GM12875 (cell line): ENCODE data around the gene PTPN9.
A peak's percentile ranks its signal among the peaks of the same experiment; 100 is the strongest.

Experiments
- H3K4me3 ChIP-seq: one replicate; pipeline ENCODE4 v1.5.1; 2011; ENCODE audit warnings: low read depth, low read length, control low read depth
- CTCF ChIP-seq: IDR thresholded peaks from 2 replicates; pipeline ENCODE4 v1.5.1; 2011; ENCODE audit warnings: low read depth, mild to moderate bottlenecking, control low read depth, inconsistent platforms, low read length, moderate library complexity, borderline replicate concordance; ENCODE audit not compliant: insufficient read depth

The PTPN9 gene

GRCh38 chr15:75468913-75469598, 110.1 kb downstream of the PTPN9 start:
- TF ChIP-seq CTCF: no peak
- no peak overlapping the region for H3K4me3 ChIP-seq

DNA sequence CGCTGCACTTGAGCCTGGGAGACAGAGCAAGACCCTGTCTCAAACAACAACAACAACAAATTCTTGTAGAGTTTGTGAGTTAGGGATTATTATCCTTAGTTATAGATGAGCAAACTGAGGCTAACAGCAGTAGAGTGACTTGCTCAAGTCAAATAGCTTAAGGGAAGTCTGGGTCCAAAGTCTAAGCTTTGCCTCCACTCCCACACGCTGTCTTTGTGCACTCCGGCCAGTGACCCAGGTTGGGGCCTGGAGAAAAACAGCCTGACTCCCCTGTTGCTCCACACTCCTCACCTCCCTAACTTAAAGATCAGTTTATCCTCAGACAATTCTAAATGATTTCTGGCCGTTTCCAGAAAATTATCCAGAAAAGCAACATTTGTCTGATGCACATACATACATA, 118.5 kb downstream of the PTPN9 start:
- no peak overlapping the region for H3K4me3 ChIP-seq
- no peak for TF ChIP-seq CTCF

DNA sequence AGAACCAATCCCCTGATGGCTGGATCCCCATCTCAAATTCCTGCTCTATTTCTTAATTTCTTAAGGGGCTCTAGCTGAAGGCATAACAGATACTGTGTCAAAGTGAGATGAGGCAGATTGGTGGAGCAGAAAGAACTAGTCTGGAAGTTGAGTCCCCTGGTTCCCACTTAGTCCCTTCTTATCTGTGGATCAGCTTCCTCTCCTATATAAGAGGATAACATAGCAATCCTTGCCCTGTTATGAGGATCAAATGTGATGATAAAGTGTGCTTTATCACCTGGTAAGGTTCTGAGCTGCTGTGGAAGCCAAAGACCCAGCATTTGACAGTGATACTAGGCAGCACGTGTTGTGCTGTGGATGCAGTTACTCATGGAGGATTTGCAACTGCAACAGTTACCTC, 119.5 kb downstream of the PTPN9 start:
- no peak overlapping the region for H3K4me3 ChIP-seq
- no peak for TF ChIP-seq CTCF

DNA sequence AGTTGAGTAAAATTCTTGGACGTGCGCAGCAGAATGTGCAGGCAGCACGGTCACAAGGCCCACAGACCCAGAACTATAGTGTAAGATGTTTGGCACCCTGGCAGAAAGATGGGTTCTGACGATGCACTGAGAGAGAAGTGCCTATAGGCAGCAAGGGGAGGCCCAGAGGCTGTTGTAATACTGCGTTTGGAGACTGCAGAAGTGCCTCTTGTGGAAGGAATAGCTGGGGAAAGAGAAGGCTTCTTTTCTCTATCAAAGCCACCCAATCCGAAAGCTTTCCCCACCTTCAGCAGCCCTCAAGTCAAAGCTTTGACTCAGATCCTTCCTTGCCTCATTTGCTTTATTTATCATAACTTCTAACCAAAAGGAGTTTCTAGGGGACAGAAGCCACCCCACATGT, 122.4 kb downstream of the PTPN9 start:
- no peak overlapping the region for H3K4me3 ChIP-seq

GRCh38 chr15:75455982-75456531, 123.1 kb downstream of the PTPN9 start:
- peak overlapping the region; percentile 77 for H3K4me3 ChIP-seq
- TF ChIP-seq CTCF: no peak

More for the DNA sequence above, 122.4 kb downstream of the PTPN9 start:
- no peak for TF ChIP-seq CTCF

DNA sequence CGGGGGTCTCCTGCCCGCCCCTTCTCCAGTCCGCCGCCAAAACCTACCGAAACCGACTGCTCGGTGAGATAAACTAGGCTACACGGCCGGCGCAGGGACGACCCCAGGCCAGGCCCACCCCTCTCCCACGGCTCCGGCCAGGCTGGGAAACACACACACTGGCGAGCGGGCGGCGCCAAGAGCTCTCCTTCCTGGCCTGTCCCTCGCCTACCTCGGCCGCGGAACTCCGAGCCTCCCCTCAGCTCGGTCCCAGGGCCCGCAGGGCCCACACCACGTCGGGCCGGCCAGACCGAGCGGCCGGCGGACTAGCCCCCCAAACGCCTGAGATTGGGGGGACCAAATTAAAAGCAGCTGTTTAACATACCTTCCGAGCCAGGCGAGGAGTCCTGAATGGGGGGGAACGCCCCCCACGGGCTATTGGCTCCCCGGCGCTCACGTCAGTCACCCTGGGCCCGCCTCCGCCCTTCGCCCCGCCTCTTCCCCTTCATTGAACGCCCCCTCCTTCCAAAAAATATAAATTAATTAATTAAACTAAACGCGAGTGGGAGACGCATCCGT, 123.6 kb downstream of the PTPN9 start:
- TF ChIP-seq CTCF: no peak
- H3K4me3 ChIP-seq: peak overlapping the region; percentile 77

- peak overlapping the region; percentile 77 for H3K4me3 ChIP-seq
- TF ChIP-seq CTCF: no peak
These were observed 124.4 kb downstream of the PTPN9 start for GRCh38 chr15:75454471-75455378.
